ENCODE data around the gene FGF7.

- TF ChIP-seq CTCF (IDR thresholded peaks at IDR 0.05): no peak
- TF ChIP-seq POLR2A (IDR thresholded peaks at IDR 0.05): no peak
- no peak for TF ChIP-seq EP300 (IDR thresholded peaks at IDR 0.05)
These were observed 18.8 kb downstream of the FGF7 start for GRCh38 chr15:49441816-49442215.
